Stimulated activated CD4-positive, alpha-beta T cell treated with anti-CD3 and anti-CD28 coated beads, Interleukin-2, amount 100 ng/mL, for 48 hours (primary cell): ENCODE results near the gene POLR3B.
"Not testable (repeated sequence)": the region's sequence is repeated elsewhere in the genome, so short reads cannot be mapped to it uniquely, and the experiment has no call there.

Source experiments
- DNase-seq, 2 donors: peaks; one replicate each; pipeline ENCODE4 v3.0.0-alpha.2; 2020

Gene POLR3B

GRCh38 chr12:106477627-106478026 lies 120.1 kb downstream of the POLR3B start:
- DNase-seq = not testable (repeated sequence)

GRCh38 chr12:106480251-106480650 lies 122.7 kb downstream of the POLR3B start:
- DNase-seq = no peak

- no peak for DNase-seq
These were observed 123.7 kb downstream of the POLR3B start for GRCh38 chr12:106481246-106481645.

- no peak for DNase-seq
These were observed 130.1 kb downstream of the POLR3B start for GRCh38 chr12:106487664-106488063.

GRCh38 chr12:106488884-106489283 lies 131.3 kb downstream of the POLR3B start:
- no peak for DNase-seq

GRCh38 chr12:106490264-106490663 lies 132.7 kb downstream of the POLR3B start:
- no peak for DNase-seq

GRCh38 chr12:106492857-106493256 lies 135.3 kb downstream of the POLR3B start:
- DNase-seq = no peak

- no peak for DNase-seq
These were observed 136.0 kb downstream of the POLR3B start for GRCh38 chr12:106493531-106493930.

- no peak for DNase-seq
These were observed 137.9 kb downstream of the POLR3B start for GRCh38 chr12:106495354-106495965.

- DNase-seq = no peak
These were observed 140.5 kb downstream of the POLR3B start for GRCh38 chr12:106498056-106498455.

GRCh38 chr12:106499628-106500027 lies 142.1 kb downstream of the POLR3B start:
- no peak for DNase-seq

- DNase-seq = no peak
These were observed 149.1 kb downstream of the POLR3B start for GRCh38 chr12:106506691-106507090.

GRCh38 chr12:106508966-106509365 lies 151.4 kb downstream of the POLR3B start:
- DNase-seq = no peak

GRCh38 chr12:106511365-106511764 lies 153.8 kb downstream of the POLR3B start:
- no peak for DNase-seq

GRCh38 chr12:106517314-106517713 lies 159.8 kb downstream of the POLR3B start:
- no peak for DNase-seq

GRCh38 chr12:106519607-106520021 lies 162.1 kb downstream of the POLR3B start:
- DNase-seq = no peak

GRCh38 chr12:106521901-106522300 lies 164.4 kb downstream of the POLR3B start:
- DNase-seq = no peak

- DNase-seq = no peak
These were observed 165.2 kb downstream of the POLR3B start for GRCh38 chr12:106522708-106523107.

GRCh38 chr12:106527356-106527755 lies 169.8 kb downstream of the POLR3B start:
- no peak for DNase-seq

- no peak for DNase-seq
These were observed 183.7 kb downstream of the POLR3B start for GRCh38 chr12:106541201-106541600.

GRCh38 chr12:106551410-106551809 lies 193.9 kb downstream of the POLR3B start:
- no peak for DNase-seq

- DNase-seq = no peak
These were observed 194.7 kb downstream of the POLR3B start for GRCh38 chr12:106552228-106552627.
